HEK293 (cell line): Measurements from ENCODE around the gene IL6R.
A peak's percentile ranks its signal among the peaks of the same experiment; 100 is the strongest.

Source experiments
- IKZF3 ChIP-seq: fragments of 450-650 bp; IDR thresholded peaks from 2 replicates; pipeline ENCODE4 v1.5.0; 2018; ENCODE audit warnings: missing biosample characterization, mild to moderate bottlenecking, missing genetic modification characterization, moderate library complexity
- KLF9 ChIP-seq: fragments of 450-650 bp; formaldehyde crosslinking; IDR thresholded peaks from 2 replicates; pipeline ENCODE4 v1.5.1; 2016; ENCODE audit warnings: missing biosample characterization, missing genetic modification characterization, low read depth
- REPIN1 ChIP-seq: fragments of 450-650 bp; formaldehyde crosslinking; IDR thresholded peaks from 2 replicates; pipeline ENCODE4 v1.5.1; 2017; ENCODE audit warnings: missing biosample characterization, missing genetic modification characterization, low read depth
- SETDB1 ChIP-seq: IDR thresholded peaks from one replicate; pipeline ENCODE4 v1.6.1; 2017; ENCODE audit warnings: mild to moderate bottlenecking, low read length, moderate library complexity, mixed read lengths; ENCODE audit not compliant: insufficient read length
- TRIM28 ChIP-seq: IDR thresholded peaks from 2 replicates; pipeline ENCODE4 v1.6.1; 2011; ENCODE audit warnings: low read length, control low read depth, borderline replicate concordance
- ZBTB17 ChIP-seq: fragments of 450-650 bp; formaldehyde crosslinking; IDR thresholded peaks from 2 replicates; pipeline ENCODE4 v1.5.1; 2016; ENCODE audit warnings: missing biosample characterization, missing genetic modification characterization
- ZNF174 ChIP-seq: fragments of 450-650 bp; formaldehyde crosslinking; IDR thresholded peaks from 2 replicates; pipeline ENCODE4 v1.5.0; 2017; ENCODE audit warnings: missing biosample characterization, mild to moderate bottlenecking, missing genetic modification characterization
- ZNF175 ChIP-seq: fragments of 450-650 bp; formaldehyde crosslinking; IDR thresholded peaks from 2 replicates; pipeline ENCODE4 v1.5.1; 2016; ENCODE audit warnings: missing biosample characterization, missing genetic modification characterization
- ZNF2 ChIP-seq: fragments of 450-650 bp; formaldehyde crosslinking; IDR thresholded peaks from 2 replicates; pipeline ENCODE4 v1.5.1; 2016; ENCODE audit warnings: missing biosample characterization, missing genetic modification characterization
- ZNF211 ChIP-seq: fragments of 450-650 bp; formaldehyde crosslinking; IDR thresholded peaks from 2 replicates; pipeline ENCODE4 v1.5.1; 2016; ENCODE audit warnings: low read depth, missing biosample characterization, missing genetic modification characterization
- ZNF292 ChIP-seq: fragments of 450-650 bp; formaldehyde crosslinking; IDR thresholded peaks from 2 replicates; pipeline ENCODE4 v1.5.1; 2016; ENCODE audit warnings: low read depth, missing biosample characterization, missing genetic modification characterization, borderline replicate concordance
- ZNF366 ChIP-seq: fragments of 450-650 bp; formaldehyde crosslinking; conservative IDR thresholded peaks from 2 replicates; pipeline ENCODE4 v1.5.1; 2016; ENCODE audit warnings: missing biosample characterization, missing genetic modification characterization
- ZNF544 ChIP-seq: fragments of 450-650 bp; formaldehyde crosslinking; IDR thresholded peaks from 2 replicates; pipeline ENCODE4 v1.5.0; 2017; ENCODE audit warnings: missing biosample characterization, missing genetic modification characterization
- ZNF785 ChIP-seq: fragments of 450-650 bp; formaldehyde crosslinking; IDR thresholded peaks from 2 replicates; pipeline ENCODE4 v1.5.1; 2016; ENCODE audit warnings: missing biosample characterization, missing genetic modification characterization
- ZNF792 ChIP-seq: fragments of 450-650 bp; formaldehyde crosslinking; IDR thresholded peaks from 2 replicates; pipeline ENCODE4 v1.5.1; 2016; ENCODE audit warnings: missing biosample characterization, missing genetic modification characterization
- ZNF843 ChIP-seq: fragments of 450-650 bp; formaldehyde crosslinking; IDR thresholded peaks from 2 replicates; pipeline ENCODE4 v1.5.1; 2016; ENCODE audit warnings: missing biosample characterization, missing genetic modification characterization
- ZXDB ChIP-seq: fragments of 450-650 bp; formaldehyde crosslinking; IDR thresholded peaks from 2 replicates; pipeline ENCODE4 v1.5.1; 2016; ENCODE audit warnings: missing biosample characterization, missing genetic modification characterization
- TF ChIP-seq, protein P1 (sequence below): fragments of 450-650 bp; formaldehyde crosslinking; IDR thresholded peaks from 2 replicates; pipeline ENCODE4 v1.5.1; 2016; ENCODE audit warnings: missing biosample characterization, missing genetic modification characterization
- TF ChIP-seq, protein P2 (sequence below): fragments of 450-650 bp; formaldehyde crosslinking; IDR thresholded peaks from 2 replicates; pipeline ENCODE4 v1.5.1; 2016; ENCODE audit warnings: missing biosample characterization, missing genetic modification characterization, low read depth
- TF ChIP-seq, protein P3 (sequence below): fragments of 450-650 bp; formaldehyde crosslinking; IDR thresholded peaks from 2 replicates; pipeline ENCODE4 v1.5.1; 2017; ENCODE audit warnings: missing biosample characterization, missing genetic modification characterization
- TF ChIP-seq, protein P4 (sequence below): fragments of 450-650 bp; formaldehyde crosslinking; IDR thresholded peaks from 2 replicates; pipeline ENCODE4 v1.5.1; 2017; ENCODE audit warnings: missing biosample characterization, missing genetic modification characterization
- TF ChIP-seq, protein P5 (sequence below): fragments of 450-650 bp; formaldehyde crosslinking; IDR thresholded peaks from 2 replicates; pipeline ENCODE4 v1.5.1; 2016; ENCODE audit warnings: missing biosample characterization, missing genetic modification characterization
- TF ChIP-seq, protein P6 (sequence below): IDR thresholded peaks from 2 replicates; pipeline ENCODE4 v1.6.1; 2011; ENCODE audit warnings: mild to moderate bottlenecking, low read depth, low read length, borderline replicate concordance
- TF ChIP-seq, protein P7 (sequence below): fragments of 450-650 bp; formaldehyde crosslinking; IDR thresholded peaks from 2 replicates; pipeline ENCODE4 v1.5.1; 2016; ENCODE audit warnings: missing biosample characterization, missing genetic modification characterization
- TF ChIP-seq, protein P8 (sequence below): fragments of 450-650 bp; IDR thresholded peaks from 2 replicates; pipeline ENCODE4 v1.5.1; 2018; ENCODE audit warnings: missing biosample characterization, mild to moderate bottlenecking, missing genetic modification characterization

IL6R gene

DNA sequence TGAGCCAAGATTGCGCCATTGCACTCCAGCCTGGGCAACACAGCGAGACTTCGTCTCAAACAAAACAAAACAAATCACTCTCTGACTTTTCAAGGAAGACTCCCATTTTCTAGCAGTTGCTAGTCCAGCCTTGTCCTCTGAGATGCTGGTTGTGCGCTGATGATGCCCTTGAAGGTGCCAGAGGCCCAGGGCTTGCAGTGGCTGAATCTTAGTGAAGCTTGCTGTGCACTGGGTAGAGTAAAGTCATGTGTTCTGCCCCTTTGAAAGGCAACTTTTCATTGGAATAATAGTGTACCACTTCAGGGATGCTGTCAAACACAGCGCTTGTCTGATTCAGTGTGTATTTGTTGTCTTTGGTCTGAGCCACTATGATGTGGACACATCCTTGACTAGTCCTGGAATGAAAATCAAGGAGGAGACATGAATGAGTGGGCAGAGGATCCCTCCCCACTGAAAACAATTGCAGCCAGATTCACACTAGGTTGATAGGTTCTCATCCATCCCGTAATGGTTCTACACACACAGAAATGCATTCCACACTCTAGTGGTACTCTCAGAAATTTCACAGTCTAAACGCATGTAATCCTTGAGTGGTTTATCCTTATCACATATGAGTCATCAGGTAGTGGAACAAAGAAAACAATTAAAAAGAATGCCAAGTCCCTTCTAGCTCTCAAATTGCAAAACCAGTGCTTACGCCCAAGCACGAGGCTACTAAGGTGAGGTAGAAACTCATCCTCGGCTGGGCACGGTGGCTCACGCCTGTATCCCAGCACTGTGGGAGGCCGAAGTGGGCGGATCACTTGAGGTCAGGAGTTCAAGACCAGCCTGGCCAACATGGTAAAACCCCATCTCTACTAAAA, 79.0 kb downstream of the IL6R start (continued):
- TF ChIP-seq, protein P1, sequence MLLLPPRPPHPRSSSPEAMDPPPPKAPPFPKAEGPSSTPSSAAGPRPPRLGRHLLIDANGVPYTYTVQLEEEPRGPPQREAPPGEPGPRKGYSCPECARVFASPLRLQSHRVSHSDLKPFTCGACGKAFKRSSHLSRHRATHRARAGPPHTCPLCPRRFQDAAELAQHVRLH (tag by site-specific recombination), result peak; percentile 89
- TF ChIP-seq REPIN1 (tag by site-specific recombination) (no peak), KLF9 (tag by site-specific recombination) (peak; percentile 53; the same call in 1 of the 2 replicates), ZNF292 (tag by site-specific recombination) (no peak), IKZF3 (0 out of 2 replicates have a peak, but pooled peaks have one; percentile 49), SETDB1 (no peak), ZNF211 (tag by site-specific recombination) (no peak), ZXDB (tag by site-specific recombination) (peak; percentile 80), ZNF2 (0 out of 2 replicates have a peak, but pooled peaks have one; percentile 53), ZNF174 (tag by site-specific recombination) (no peak), ZNF544 (tag by site-specific recombination) (no peak), TRIM28 (0 out of 2 replicates have a peak, but pooled peaks have one; percentile 64), ZNF366 (tag by site-specific recombination) (peak; percentile 97), ZNF792 (0 out of 2 replicates have a peak, but pooled peaks have one; percentile 44), ZNF843 (tag by site-specific recombination) (peak; percentile 75), ZBTB17 (tag by site-specific recombination) (peak; percentile 95), ZNF175 (no peak), ZNF785 (tag by site-specific recombination) (peak; percentile 61; the same call in 1 of the 2 replicates)
- TF ChIP-seq, protein P2, sequence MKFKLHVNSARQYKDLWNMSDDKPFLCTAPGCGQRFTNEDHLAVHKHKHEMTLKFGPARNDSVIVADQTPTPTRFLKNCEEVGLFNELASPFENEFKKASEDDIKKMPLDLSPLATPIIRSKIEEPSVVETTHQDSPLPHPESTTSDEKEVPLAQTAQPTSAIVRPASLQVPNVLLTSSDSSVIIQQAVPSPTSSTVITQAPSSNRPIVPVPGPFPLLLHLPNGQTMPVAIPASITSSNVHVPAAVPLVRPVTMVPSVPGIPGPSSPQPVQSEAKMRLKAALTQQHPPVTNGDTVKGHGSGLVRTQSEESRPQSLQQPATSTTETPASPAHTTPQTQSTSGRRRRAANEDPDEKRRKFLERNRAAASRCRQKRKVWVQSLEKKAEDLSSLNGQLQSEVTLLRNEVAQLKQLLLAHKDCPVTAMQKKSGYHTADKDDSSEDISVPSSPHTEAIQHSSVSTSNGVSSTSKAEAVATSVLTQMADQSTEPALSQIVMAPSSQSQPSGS (tag by site-specific recombination), result 0 out of 2 replicates have a peak, but pooled peaks have one; percentile 63
- TF ChIP-seq, protein P3, sequence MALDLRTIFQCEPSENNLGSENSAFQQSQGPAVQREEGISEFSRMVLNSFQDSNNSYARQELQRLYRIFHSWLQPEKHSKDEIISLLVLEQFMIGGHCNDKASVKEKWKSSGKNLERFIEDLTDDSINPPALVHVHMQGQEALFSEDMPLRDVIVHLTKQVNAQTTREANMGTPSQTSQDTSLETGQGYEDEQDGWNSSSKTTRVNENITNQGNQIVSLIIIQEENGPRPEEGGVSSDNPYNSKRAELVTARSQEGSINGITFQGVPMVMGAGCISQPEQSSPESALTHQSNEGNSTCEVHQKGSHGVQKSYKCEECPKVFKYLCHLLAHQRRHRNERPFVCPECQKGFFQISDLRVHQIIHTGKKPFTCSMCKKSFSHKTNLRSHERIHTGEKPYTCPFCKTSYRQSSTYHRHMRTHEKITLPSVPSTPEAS (tag by site-specific recombination), result peak; percentile 73
- TF ChIP-seq, protein P4, sequence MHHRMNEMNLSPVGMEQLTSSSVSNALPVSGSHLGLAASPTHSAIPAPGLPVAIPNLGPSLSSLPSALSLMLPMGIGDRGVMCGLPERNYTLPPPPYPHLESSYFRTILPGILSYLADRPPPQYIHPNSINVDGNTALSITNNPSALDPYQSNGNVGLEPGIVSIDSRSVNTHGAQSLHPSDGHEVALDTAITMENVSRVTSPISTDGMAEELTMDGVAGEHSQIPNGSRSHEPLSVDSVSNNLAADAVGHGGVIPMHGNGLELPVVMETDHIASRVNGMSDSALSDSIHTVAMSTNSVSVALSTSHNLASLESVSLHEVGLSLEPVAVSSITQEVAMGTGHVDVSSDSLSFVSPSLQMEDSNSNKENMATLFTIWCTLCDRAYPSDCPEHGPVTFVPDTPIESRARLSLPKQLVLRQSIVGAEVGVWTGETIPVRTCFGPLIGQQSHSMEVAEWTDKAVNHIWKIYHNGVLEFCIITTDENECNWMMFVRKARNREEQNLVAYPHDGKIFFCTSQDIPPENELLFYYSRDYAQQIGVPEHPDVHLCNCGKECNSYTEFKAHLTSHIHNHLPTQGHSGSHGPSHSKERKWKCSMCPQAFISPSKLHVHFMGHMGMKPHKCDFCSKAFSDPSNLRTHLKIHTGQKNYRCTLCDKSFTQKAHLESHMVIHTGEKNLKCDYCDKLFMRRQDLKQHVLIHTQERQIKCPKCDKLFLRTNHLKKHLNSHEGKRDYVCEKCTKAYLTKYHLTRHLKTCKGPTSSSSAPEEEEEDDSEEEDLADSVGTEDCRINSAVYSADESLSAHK (tag by site-specific recombination), result peak; percentile 50; the same call in 1 of the 2 replicates
- TF ChIP-seq, protein P5, sequence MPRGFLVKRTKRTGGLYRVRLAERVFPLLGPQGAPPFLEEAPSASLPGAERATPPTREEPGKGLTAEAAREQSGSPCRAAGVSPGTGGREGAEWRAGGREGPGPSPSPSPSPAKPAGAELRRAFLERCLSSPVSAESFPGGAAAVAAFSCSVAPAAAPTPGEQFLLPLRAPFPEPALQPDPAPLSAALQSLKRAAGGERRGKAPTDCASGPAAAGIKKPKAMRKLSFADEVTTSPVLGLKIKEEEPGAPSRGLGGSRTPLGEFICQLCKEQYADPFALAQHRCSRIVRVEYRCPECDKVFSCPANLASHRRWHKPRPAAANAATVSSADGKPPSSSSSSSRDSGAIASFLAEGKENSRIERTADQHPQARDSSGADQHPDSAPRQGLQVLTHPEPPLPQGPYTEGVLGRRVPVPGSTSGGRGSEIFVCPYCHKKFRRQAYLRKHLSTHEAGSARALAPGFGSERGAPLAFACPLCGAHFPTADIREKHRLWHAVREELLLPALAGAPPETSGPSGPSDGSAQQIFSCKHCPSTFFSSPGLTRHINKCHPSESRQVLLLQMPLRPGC, result peak; percentile 90
- TF ChIP-seq, protein P6, sequence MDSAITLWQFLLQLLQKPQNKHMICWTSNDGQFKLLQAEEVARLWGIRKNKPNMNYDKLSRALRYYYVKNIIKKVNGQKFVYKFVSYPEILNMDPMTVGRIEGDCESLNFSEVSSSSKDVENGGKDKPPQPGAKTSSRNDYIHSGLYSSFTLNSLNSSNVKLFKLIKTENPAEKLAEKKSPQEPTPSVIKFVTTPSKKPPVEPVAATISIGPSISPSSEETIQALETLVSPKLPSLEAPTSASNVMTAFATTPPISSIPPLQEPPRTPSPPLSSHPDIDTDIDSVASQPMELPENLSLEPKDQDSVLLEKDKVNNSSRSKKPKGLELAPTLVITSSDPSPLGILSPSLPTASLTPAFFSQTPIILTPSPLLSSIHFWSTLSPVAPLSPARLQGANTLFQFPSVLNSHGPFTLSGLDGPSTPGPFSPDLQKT, result no peak
- TF ChIP-seq, protein P7, sequence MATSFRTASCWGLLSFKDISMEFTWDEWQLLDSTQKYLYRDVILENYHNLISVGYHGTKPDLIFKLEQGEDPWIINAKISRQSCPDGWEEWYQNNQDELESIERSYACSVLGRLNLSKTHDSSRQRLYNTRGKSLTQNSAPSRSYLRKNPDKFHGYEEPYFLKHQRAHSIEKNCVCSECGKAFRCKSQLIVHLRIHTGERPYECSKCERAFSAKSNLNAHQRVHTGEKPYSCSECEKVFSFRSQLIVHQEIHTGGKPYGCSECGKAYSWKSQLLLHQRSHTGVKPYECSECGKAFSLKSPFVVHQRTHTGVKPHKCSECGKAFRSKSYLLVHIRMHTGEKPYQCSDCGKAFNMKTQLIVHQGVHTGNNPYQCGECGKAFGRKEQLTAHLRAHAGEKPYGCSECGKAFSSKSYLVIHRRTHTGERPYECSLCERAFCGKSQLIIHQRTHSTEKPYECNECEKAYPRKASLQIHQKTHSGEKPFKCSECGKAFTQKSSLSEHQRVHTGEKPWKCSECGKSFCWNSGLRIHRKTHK (tag by site-specific recombination), result no peak
- TF ChIP-seq, protein P8, sequence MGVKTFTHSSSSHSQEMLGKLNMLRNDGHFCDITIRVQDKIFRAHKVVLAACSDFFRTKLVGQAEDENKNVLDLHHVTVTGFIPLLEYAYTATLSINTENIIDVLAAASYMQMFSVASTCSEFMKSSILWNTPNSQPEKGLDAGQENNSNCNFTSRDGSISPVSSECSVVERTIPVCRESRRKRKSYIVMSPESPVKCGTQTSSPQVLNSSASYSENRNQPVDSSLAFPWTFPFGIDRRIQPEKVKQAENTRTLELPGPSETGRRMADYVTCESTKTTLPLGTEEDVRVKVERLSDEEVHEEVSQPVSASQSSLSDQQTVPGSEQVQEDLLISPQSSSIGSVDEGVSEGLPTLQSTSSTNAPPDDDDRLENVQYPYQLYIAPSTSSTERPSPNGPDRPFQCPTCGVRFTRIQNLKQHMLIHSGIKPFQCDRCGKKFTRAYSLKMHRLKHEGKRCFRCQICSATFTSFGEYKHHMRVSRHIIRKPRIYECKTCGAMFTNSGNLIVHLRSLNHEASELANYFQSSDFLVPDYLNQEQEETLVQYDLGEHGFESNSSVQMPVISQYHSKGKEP (tag by site-specific recombination), result peak; percentile 64
